Measurements from ENCODE around the gene MCF2L2.

Gene MCF2L2

GRCh38 chr3:183148056-183148455 is 280.4 kb downstream of the MCF2L2 start:
- TF ChIP-seq POLR2A (IDR thresholded peaks at IDR 0.05; ENCODE audit: low read depth, low read length) (no peak), TAF1 (IDR thresholded peaks at IDR 0.05; ENCODE audit: borderline replicate concordance, low read depth, low read length) (no peak), POLR2AphosphoS5 (IDR thresholded peaks at IDR 0.05; ENCODE audit: low read depth, low read length) (no peak)
- DNase-seq (ENCODE audit: insufficient read length) (no peak), FAIRE-seq (no peak)

GRCh38 chr3:183144363-183144762 is 284.1 kb downstream of the MCF2L2 start:
- TF ChIP-seq TAF1 (IDR thresholded peaks at IDR 0.05; ENCODE audit: borderline replicate concordance, low read depth, low read length) (no peak), POLR2AphosphoS5 (IDR thresholded peaks at IDR 0.05; ENCODE audit: low read depth, low read length) (no peak), POLR2A (IDR thresholded peaks at IDR 0.05; ENCODE audit: low read depth, low read length) (no peak)

GRCh38 chr3:183142199-183142598 is 286.2 kb downstream of the MCF2L2 start:
- no peak for TF ChIP-seq TAF1 (IDR thresholded peaks at IDR 0.05; ENCODE audit: borderline replicate concordance, low read depth, low read length)
- TF ChIP-seq POLR2A (IDR thresholded peaks at IDR 0.05; ENCODE audit: low read depth, low read length): no peak
- no peak for TF ChIP-seq POLR2AphosphoS5 (IDR thresholded peaks at IDR 0.05; ENCODE audit: low read depth, low read length)
- DNase-seq (ENCODE audit: insufficient read length): no peak
- FAIRE-seq: no peak

More at GRCh38 chr3:183144363-183144762, 284.1 kb downstream of the MCF2L2 start:
- no peak for FAIRE-seq
- DNase-seq (ENCODE audit: insufficient read length): no peak

GRCh38 chr3:183134844-183135243 is 293.6 kb downstream of the MCF2L2 start:
- FAIRE-seq (no peak), DNase-seq (ENCODE audit: insufficient read length) (no peak)
- TF ChIP-seq TAF1 (IDR thresholded peaks at IDR 0.05; ENCODE audit: borderline replicate concordance, low read depth, low read length) (no peak), POLR2A (IDR thresholded peaks at IDR 0.05; ENCODE audit: low read depth, low read length) (no peak), POLR2AphosphoS5 (IDR thresholded peaks at IDR 0.05; ENCODE audit: low read depth, low read length) (no peak)

GRCh38 chr3:183132409-183132808 is 296.0 kb downstream of the MCF2L2 start:
- TF ChIP-seq TAF1 (IDR thresholded peaks at IDR 0.05; ENCODE audit: borderline replicate concordance, low read depth, low read length) (no peak), POLR2AphosphoS5 (IDR thresholded peaks at IDR 0.05; ENCODE audit: low read depth, low read length) (no peak), POLR2A (IDR thresholded peaks at IDR 0.05; ENCODE audit: low read depth, low read length) (no peak)
- DNase-seq (ENCODE audit: insufficient read length) (no peak), FAIRE-seq (no peak)

GRCh38 chr3:183131735-183132134 is 296.7 kb downstream of the MCF2L2 start:
- FAIRE-seq (no peak), DNase-seq (ENCODE audit: insufficient read length) (no peak)
- no peak for TF ChIP-seq POLR2A (IDR thresholded peaks at IDR 0.05; ENCODE audit: low read depth, low read length)
- TF ChIP-seq POLR2AphosphoS5 (IDR thresholded peaks at IDR 0.05; ENCODE audit: low read depth, low read length): no peak
- no peak for TF ChIP-seq TAF1 (IDR thresholded peaks at IDR 0.05; ENCODE audit: borderline replicate concordance, low read depth, low read length)

- TF ChIP-seq TAF1 (IDR thresholded peaks at IDR 0.05; ENCODE audit: borderline replicate concordance, low read depth, low read length): no peak
- TF ChIP-seq POLR2A (IDR thresholded peaks at IDR 0.05; ENCODE audit: low read depth, low read length): no peak
- TF ChIP-seq POLR2AphosphoS5 (IDR thresholded peaks at IDR 0.05; ENCODE audit: low read depth, low read length): no peak
- FAIRE-seq (no peak), DNase-seq (ENCODE audit: insufficient read length) (no peak)
These were observed 297.2 kb downstream of the MCF2L2 start for GRCh38 chr3:183131186-183131725.

- FAIRE-seq (no peak), DNase-seq (ENCODE audit: insufficient read length) (no peak)
These were observed 299.2 kb downstream of the MCF2L2 start for GRCh38 chr3:183129243-183129642.

GRCh38 chr3:183128709-183129108 is 299.7 kb downstream of the MCF2L2 start:
- TF ChIP-seq POLR2A (IDR thresholded peaks at IDR 0.05; ENCODE audit: low read depth, low read length) (no peak), TAF1 (IDR thresholded peaks at IDR 0.05; ENCODE audit: borderline replicate concordance, low read depth, low read length) (no peak), POLR2AphosphoS5 (IDR thresholded peaks at IDR 0.05; ENCODE audit: low read depth, low read length) (no peak)
- no peak for FAIRE-seq
- DNase-seq (ENCODE audit: insufficient read length): no peak

More at GRCh38 chr3:183129243-183129642, 299.2 kb downstream of the MCF2L2 start:
- TF ChIP-seq POLR2A (IDR thresholded peaks at IDR 0.05; ENCODE audit: low read depth, low read length): no peak
- TF ChIP-seq POLR2AphosphoS5 (IDR thresholded peaks at IDR 0.05; ENCODE audit: low read depth, low read length): no peak
- TF ChIP-seq TAF1 (IDR thresholded peaks at IDR 0.05; ENCODE audit: borderline replicate concordance, low read depth, low read length): no peak
